Thoracic aorta (tissue), 2 donors: ENCODE data around the gene STPG3. TPM values are rescaled to one million over a fixed set of nuclear protein-coding genes. Genes with fewer than 3 reads are reported as not detected.

Experiments
- ATAC-seq: fragments of 150-250 bp; one replicate; pipeline ENCODE4 v1.8.0; 2017; ENCODE audit warnings: low read depth; ENCODE audit not compliant: insufficient number of reproducible peaks, low FRiP score
- DNase-seq: peaks from one replicate; pipeline ENCODE4 v3.0.0-alpha.2; 2020; ENCODE audit warnings: low spot score
- H3K27ac ChIP-seq, 2 donors: fragments of 200-600 bp; sonication (generic); 1 replicate in 1 of 2; 2 replicates in 1 of 2; pipeline ENCODE4 v1.5.1; 2016; ENCODE audit warnings: mild to moderate bottlenecking in 2 of 2, moderate library complexity in 2 of 2
- H3K27me3 ChIP-seq: fragments of 200-600 bp; sonication (generic); replicated peaks from 2 replicates; pipeline ENCODE4 v1.6.0; 2016; ENCODE audit warnings: mild to moderate bottlenecking; ENCODE audit not compliant: insufficient read depth
- H3K36me3 ChIP-seq: fragments of 200-600 bp; sonication (generic); one replicate; pipeline ENCODE4 v1.5.1; 2016
- H3K4me1 ChIP-seq, 2 donors: fragments of 200-600 bp; sonication (generic); 1 replicate in 1 of 2; 2 replicates in 1 of 2; pipeline versions ENCODE4 v1.5.1 to v1.6.0; 2016; ENCODE audit warnings: low read depth in 2 of 2, mild to moderate bottlenecking in 1 of 2; ENCODE audit not compliant: control insufficient read depth in 1 of 2
- H3K4me3 ChIP-seq: fragments of 200-600 bp; sonication (generic); 2 replicates; pipeline ENCODE4 v1.5.1; 2016; ENCODE audit warnings: mild to moderate bottlenecking
- H3K9me3 ChIP-seq: fragments of 200-600 bp; sonication (generic); 2 replicates; pipeline ENCODE4 v1.5.1; 2016
- total RNA-seq, 2 donors: library from RNA; depleted of rRNA; stranded (reverse); fragments of >200 nt; gene quantifications; one replicate each; pipeline versions ENCODE4 v1.1.0 to v1.2.3, GENCODE V29; 2016
- TF ChIP-seq, protein P1 (sequence below): fragments of 200-600 bp; sonication (generic); IDR thresholded peaks from one replicate; pipeline ENCODE4 v1.5.1; 2019; ENCODE audit warnings: antibody characterized with exemption

The STPG3 gene
- total RNA-seq, 2 donors from 2014 or later, result not detected

GRCh38 chr9:137228968-137229896, 21.9 kb upstream of the STPG3 start:
- no peak for DNase-seq
- Histone ChIP-seq H3K4me1 (peaks cover 0 to 2% of the 10 kb centered on the region in 2 donors), H3K27ac (no peak overlapping the region), H3K4me3 (no peak overlapping the region), H3K36me3 (no peaks in the 10 kb centered on the region), H3K9me3 (no peaks in the 10 kb centered on the region), H3K27me3 (no peaks in the 10 kb centered on the region)
- no peak for ATAC-seq
- TF ChIP-seq, protein P1, sequence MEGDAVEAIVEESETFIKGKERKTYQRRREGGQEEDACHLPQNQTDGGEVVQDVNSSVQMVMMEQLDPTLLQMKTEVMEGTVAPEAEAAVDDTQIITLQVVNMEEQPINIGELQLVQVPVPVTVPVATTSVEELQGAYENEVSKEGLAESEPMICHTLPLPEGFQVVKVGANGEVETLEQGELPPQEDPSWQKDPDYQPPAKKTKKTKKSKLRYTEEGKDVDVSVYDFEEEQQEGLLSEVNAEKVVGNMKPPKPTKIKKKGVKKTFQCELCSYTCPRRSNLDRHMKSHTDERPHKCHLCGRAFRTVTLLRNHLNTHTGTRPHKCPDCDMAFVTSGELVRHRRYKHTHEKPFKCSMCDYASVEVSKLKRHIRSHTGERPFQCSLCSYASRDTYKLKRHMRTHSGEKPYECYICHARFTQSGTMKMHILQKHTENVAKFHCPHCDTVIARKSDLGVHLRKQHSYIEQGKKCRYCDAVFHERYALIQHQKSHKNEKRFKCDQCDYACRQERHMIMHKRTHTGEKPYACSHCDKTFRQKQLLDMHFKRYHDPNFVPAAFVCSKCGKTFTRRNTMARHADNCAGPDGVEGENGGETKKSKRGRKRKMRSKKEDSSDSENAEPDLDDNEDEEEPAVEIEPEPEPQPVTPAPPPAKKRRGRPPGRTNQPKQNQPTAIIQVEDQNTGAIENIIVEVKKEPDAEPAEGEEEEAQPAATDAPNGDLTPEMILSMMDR, result no peak

DNA sequence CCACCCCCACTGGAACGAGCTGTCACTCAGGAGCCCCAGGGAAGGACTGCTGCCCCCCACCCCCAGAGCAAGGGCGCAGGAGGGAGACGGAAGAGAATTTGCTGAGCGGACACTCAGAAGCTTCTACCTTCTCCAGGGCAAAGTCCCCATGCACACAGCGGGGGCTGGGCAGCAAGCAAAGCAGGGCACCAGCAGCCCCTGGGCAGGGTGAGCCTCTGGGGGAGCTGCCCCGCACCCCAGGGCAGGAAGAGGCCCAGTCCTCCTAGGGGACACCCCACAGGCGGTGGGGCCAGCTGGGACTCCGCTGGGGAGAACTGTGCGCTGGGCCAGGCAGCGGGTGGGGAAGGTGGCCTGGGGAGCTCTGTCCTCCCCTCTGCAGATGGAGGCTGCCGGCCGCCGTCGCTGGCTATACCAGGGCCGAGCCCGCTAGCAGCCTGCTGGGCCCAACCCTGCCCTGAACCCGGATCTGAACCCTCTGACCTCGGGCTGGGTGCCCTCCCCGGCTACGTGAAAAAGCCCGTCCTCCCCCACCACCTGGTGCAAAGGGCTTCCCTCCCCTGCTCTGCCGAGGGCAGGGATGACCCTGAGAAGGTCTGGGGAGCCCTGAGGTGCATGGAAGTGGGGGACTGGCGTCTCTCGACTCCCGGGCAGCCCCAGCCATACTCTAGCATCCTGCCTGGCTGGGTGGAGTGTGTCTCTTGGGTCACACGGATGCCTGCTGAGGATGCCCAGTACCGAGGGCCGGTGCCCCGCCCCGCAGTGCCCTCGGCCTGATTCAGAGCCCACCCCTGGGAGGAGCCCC, 21.0 kb upstream of the STPG3 start:
- ATAC-seq, result no peak
- H3K27me3 ChIP-seq, result no peaks in the 10 kb centered on the region

DNA sequence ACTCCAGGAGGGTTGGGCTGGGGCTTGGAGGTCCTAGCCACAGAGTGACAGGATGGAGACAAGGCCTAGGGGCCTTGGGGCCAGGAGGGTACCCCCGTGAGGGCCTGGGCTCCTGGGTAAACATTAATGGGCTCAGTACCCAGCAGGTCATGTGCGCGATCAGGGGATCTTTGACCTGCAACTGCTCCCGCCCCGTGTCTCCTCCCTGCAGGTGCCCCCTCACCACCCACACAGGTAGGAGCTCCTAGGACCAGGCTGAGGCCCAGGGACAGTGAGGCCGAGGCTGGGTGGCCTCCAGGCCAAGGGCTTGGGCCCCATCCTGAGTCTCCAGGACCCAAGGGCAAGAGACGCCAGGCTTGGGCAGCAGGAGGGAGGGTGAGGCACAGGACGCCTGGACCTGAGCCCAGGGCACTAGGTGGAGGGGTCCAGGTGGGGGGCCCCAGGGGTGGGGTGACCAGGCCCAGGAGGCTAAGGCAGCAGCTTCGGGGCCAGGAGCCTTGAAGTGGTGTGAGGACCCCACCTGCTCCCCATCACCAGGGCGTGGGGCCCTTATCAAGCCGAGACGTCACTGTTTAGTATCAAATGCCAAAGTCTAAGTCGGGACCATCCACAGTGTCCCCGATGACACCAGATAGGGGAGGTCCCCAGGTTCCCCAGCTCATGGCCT, 20.2 kb upstream of the STPG3 start, which contains the start of gene SLC34A3:
Gene SLC34A3 (plus strand): TSS at position 197 of the 667 bp plus-strand sequence. CDS start 802 bp downstream, outside the sequence.
- Histone ChIP-seq H3K36me3 (no peaks in the 10 kb centered on the region), H3K27ac (no peak within 1 kb of the TSS), H3K27me3 (no peaks in the 10 kb centered on the region), H3K9me3 (no peaks in the 10 kb centered on the region), H3K4me3 (no peak within 1 kb of the TSS), H3K4me1 (no peaks in the 10 kb centered on the region)
- DNase-seq (no peak), ATAC-seq (no peak)
- TF ChIP-seq, protein P1, result no peak

More for the DNA sequence above, 21.0 kb upstream of the STPG3 start:
- H3K9me3 ChIP-seq, result no peaks in the 10 kb centered on the region
- no peak overlapping the region for H3K4me3 ChIP-seq
- no peaks in the 10 kb centered on the region for H3K4me1 ChIP-seq
- H3K27ac ChIP-seq, result no peak overlapping the region
- DNase-seq, result no peak
- no peaks in the 10 kb centered on the region for H3K36me3 ChIP-seq
- TF ChIP-seq, protein P1, result no peak

DNA sequence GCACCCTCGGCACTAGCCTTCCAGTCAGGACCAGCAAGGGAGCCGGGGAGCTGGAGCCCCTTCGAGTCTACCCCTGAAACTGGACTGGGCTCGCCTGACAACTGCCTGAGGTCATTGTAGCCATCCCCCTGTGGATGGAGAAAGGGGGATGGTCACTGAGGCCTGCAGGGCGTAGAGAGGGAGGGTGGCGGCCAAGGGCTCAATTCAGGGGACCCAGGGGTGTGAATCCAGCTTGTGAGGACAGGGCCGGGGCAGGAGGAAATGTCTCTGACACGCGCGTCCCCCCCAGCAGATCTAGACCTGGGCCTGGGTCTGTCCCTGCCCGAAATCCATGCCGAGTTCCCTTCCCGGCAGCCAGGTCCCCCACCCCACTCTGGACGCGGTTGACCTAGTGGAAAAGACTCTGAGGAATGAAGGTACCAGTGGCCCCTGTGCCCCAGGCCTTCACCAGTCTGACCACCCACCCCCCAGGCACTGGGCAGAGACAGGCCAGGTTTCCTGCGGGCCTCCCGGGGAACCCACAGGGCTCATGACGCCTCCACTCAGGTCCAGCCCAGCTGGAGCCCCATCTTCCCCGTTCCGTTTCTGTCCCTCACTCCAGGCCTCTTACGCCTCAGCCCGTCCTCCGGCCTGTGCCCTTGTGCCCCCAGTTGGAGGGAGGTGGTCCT, 19.6 kb upstream of the STPG3 start:
- H3K4me1 ChIP-seq, result peaks cover 1 to 7% of the 10 kb centered on the region in 2 donors
- ATAC-seq (no peak), DNase-seq (no peak)
- H3K4me3 ChIP-seq, result no peak overlapping the region
- H3K27ac ChIP-seq, result no peak overlapping the region
- no peaks in the 10 kb centered on the region for H3K9me3 ChIP-seq
- H3K27me3 ChIP-seq, result no peaks in the 10 kb centered on the region
- TF ChIP-seq, protein P1, result no peak
- no peaks in the 10 kb centered on the region for H3K36me3 ChIP-seq
